GM12878 (cell line): Measurements from ENCODE around the gene MLXIPL. TPM values are rescaled to one million over a fixed set of nuclear protein-coding genes. Genes with fewer than 3 reads are reported as not detected.
A peak's percentile ranks its signal among the peaks of the same experiment; 100 is the strongest.

ENCODE experiments used
- CTCF ChIP-seq, 3 experiments: IDR thresholded peaks in 2 of 3; conservative IDR thresholded peaks in 1 of 3; 2 replicates each; pipeline ENCODE4 v1.5.1; 2011; ENCODE audit warnings: low read depth in 3 of 3, low read length in 3 of 3, mild to moderate bottlenecking in 3 of 3, control low read depth in 2 of 3, moderate library complexity in 2 of 3, inconsistent platforms in 1 of 3, mixed read lengths in 1 of 3; ENCODE audit not compliant: control insufficient read depth in 2 of 3, insufficient read depth in 1 of 3; ENCODE audit errors: extremely low read depth in 1 of 3
- GATAD2B ChIP-seq: fragments of 450-650 bp; conservative IDR thresholded peaks from 2 replicates; pipeline ENCODE4 v1.6.1; 2017; ENCODE audit warnings: low read depth, mild to moderate bottlenecking, moderate library complexity
- IRF4 ChIP-seq: IDR thresholded peaks from 2 replicates; pipeline ENCODE4 v1.6.1; 2011; ENCODE audit warnings: low read depth, low read length
- polyA plus RNA-seq, 11 experiments: library from polyadenylated mRNA; depleted of rRNA in 4 of 11; unstranded in 6 of 11; stranded (reverse) in 5 of 11; fragments of >200 nt; fragmentation: Nextera tagmentation in 4 of 11; fragmentation: Illumina TruSeq in 1 of 11; extraction: Ambion mirVana in 4 of 11; extraction: Trizol in 1 of 11; gene quantifications; 1 replicate in 1 of 11; 2 replicates in 10 of 11; pipeline versions ENCODE4 v1.2.1 to v1.2.3, GENCODE V29; 2011 to 2016; ENCODE audit warnings: inconsistent platforms in 2 of 11, missing spikeins in 2 of 11, low read depth in 1 of 11
- total RNA-seq, 4 experiments: library from RNA; depleted of rRNA in 3 of 4; stranded (reverse); fragments of >200 nt in 3 of 4; fragmentation: Illumina TruSeq in 1 of 4; extraction: Trizol in 1 of 4; gene quantifications; 2 replicates each; pipeline versions ENCODE4 v1.2.1 to v1.2.3, GENCODE V29; 2013 to 2021
- TF ChIP-seq, protein P1 (sequence below): fragments of 450-650 bp; IDR thresholded peaks from 2 replicates; pipeline ENCODE4 v1.6.1; 2018; ENCODE audit warnings: borderline replicate concordance, mild to moderate bottlenecking; ENCODE audit not compliant: partially characterized antibody

Gene MLXIPL
- total and polyA plus RNA-seq, 10 of the 15 experiments (the other 5 are each of a cell fraction or from before 2014, with no cell fraction given) = 0.21 TPM; not detected in 9

DNA sequence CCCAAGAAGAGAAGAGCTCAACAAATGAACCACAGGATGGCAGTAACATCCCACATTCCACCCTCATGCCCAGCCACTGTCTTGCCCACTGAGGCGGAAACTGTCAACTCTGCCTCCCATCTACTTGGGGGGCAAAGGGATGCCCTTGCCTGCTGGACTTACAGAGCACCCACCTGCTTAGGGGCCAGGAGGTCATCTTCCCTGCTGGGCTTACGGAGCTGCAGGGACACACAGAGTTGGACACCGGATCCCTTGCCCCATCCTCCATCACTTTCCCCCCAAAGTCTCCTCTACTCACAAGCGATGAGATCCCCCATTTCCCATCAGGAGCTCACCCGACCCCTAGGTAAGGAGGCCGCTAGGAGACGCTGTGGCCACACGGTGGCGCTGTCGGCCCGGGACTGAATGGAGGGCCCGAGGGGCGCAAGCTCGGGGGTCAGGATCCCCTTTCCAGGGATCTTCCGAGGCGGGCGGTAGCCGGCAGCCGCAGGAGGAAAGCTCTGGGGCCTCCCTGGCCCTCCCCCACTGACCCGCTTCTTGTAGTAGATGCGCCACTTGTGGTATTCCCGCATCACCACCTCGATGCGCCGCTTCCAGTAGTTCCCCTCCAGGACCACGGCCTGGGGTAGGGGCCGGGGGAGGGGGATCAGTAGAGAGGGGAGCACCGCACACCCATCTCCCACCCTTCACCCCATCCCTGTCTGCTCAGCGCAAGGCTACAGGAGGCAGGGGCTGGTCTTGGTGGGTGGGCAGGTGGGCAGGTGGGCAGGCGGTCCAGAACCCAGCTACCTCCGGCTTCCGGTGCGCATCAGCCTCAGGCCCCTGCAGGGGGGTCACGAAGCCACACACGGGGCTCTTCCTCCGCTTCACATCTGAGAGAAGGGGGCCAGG is 17.3 kb downstream of the MLXIPL start (continued):
- TF ChIP-seq CTCF (IDR thresholded peaks at IDR 0.05 in 2 of 3, conservative IDR thresholded peaks at IDR 0.05 in 1 of 3; ENCODE audit: control insufficient read depth in 2 of 3, extremely low read depth in 1 of 3, insufficient read depth in 1 of 3, low read depth in 3 of 3, low read length in 3 of 3) (peak; percentile 82 to 94 (median 85)), GATAD2B (0 out of 2 replicates have a peak, but pooled peaks have one; percentile 27), IRF4 (no peak)
- TF ChIP-seq, protein P1, sequence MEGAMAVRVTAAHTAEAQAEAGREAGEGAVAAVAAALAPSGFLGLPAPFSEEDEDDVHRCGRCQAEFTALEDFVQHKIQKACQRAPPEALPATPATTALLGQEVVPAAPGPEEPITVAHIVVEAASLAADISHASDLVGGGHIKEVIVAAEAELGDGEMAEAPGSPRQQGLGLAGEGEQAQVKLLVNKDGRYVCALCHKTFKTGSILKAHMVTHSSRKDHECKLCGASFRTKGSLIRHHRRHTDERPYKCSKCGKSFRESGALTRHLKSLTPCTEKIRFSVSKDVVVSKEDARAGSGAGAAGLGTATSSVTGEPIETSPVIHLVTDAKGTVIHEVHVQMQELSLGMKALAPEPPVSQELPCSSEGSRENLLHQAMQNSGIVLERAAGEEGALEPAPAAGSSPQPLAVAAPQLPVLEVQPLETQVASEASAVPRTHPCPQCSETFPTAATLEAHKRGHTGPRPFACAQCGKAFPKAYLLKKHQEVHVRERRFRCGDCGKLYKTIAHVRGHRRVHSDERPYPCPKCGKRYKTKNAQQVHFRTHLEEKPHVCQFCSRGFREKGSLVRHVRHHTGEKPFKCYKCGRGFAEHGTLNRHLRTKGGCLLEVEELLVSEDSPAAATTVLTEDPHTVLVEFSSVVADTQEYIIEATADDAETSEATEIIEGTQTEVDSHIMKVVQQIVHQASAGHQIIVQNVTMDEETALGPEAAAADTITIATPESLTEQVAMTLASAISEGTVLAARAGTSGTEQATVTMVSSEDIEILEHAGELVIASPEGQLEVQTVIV = no peak
